Caco-2 (cell line): ENCODE data around the gene MLN. TPM values are rescaled to one million over a fixed set of nuclear protein-coding genes. Genes with fewer than 3 reads are reported as not detected.

Source experiments
- BruUV-seq: library from RNA; stranded (reverse); fragments of 400-500 nt; replicated peaks from 2 replicates; lab custom pipeline; 2021; lab: Mats Ljungman, UMichigan
- CTCF ChIA-PET: fragments of 300-600 bp; sonication (Branson Sonifier 250); formaldehyde crosslinking; loops from one replicate; lab custom pipeline; 2022; ENCODE audit warnings: antibody characterized with exemption; lab: Charles Lee
- POLR2A ChIA-PET: fragments of 300-600 bp; sonication (Branson Sonifier 250); formaldehyde crosslinking; loops from one replicate; lab custom pipeline; 2022; ENCODE audit warnings: antibody characterized with exemption; lab: Charles Lee
- DNase-seq, 2 experiments: peaks; one replicate each; pipeline versions ENCODE4 v3.0.0 to v3.0.0-alpha.2; 2020 to 2022
- H3K27me3 ChIP-seq: replicated peaks from 2 replicates; pipeline ENCODE4 v1.6.0; 2011; ENCODE audit warnings: low read length; ENCODE audit not compliant: control insufficient read depth, insufficient read depth
- H3K36me3 ChIP-seq: 2 replicates; pipeline ENCODE4 v1.5.1; 2011; ENCODE audit warnings: low read length; ENCODE audit not compliant: control insufficient read depth, insufficient read depth
- H3K4me1 ChIP-seq: fragments of 250-450 bp; sonication (Bioruptor Pico); 2 replicates; pipeline ENCODE4 v1.5.1; 2020; ENCODE audit warnings: mild to moderate bottlenecking
- H3K4me3 ChIP-seq: 2 replicates; pipeline ENCODE4 v1.5.1; 2011; ENCODE audit warnings: low read depth, mild to moderate bottlenecking, control low read depth, low read length
- H3K9me3 ChIP-seq: fragments of 250-450 bp; sonication (Bioruptor Pico); 2 replicates; pipeline ENCODE4 v1.5.1; 2020; ENCODE audit warnings: mild to moderate bottlenecking, moderate library complexity
- H3K27ac Mint-ChIP-seq: one replicate; pipeline ENCODE4 v1.8.0; 2022; ENCODE audit warnings: mixed read lengths; ENCODE audit not compliant: unreplicated experiment
- H3K27me3 Mint-ChIP-seq: one replicate; pipeline ENCODE4 v1.8.0; 2022; ENCODE audit warnings: mixed read lengths; ENCODE audit not compliant: insufficient read depth, unreplicated experiment
- H3K36me3 Mint-ChIP-seq: one replicate; pipeline ENCODE4 v1.8.0; 2022; ENCODE audit warnings: mild to moderate bottlenecking, mixed read lengths; ENCODE audit not compliant: insufficient read depth, unreplicated experiment
- H3K4me1 Mint-ChIP-seq: one replicate; pipeline ENCODE4 v1.8.0; 2022; ENCODE audit warnings: low read depth, mixed read lengths; ENCODE audit not compliant: unreplicated experiment
- H3K4me3 Mint-ChIP-seq: one replicate; pipeline ENCODE4 v1.8.0; 2022; ENCODE audit warnings: mild to moderate bottlenecking, moderate library complexity, mixed read lengths; ENCODE audit not compliant: unreplicated experiment
- H3K9me3 Mint-ChIP-seq: one replicate; pipeline ENCODE4 v1.8.0; 2022; ENCODE audit warnings: mixed read lengths; ENCODE audit not compliant: unreplicated experiment
- intact Hi-C: fragments of 100-400 bp; cut with micrococcal nuclease; formaldehyde crosslinking; loops from one replicate; pipeline ENCODE4 v1.10.0; 2022; ENCODE audit not compliant: unreplicated experiment
- total RNA-seq: library from RNA; stranded (reverse); gene quantifications from 2 replicates; pipeline ENCODE4 v1.2.3, GENCODE V29; 2022
- TF ChIP-seq, protein P1 (sequence below), 2 experiments: fragments of 200-600 bp in 1 of 2; IDR thresholded peaks; 1 replicate in 1 of 2; 2 replicates in 1 of 2; pipeline versions ENCODE4 v1.5.1 to v1.8.0; 2011 to 2022; ENCODE audit warnings: antibody characterized with exemption in 1 of 2, control low read depth in 1 of 2, inconsistent platforms in 1 of 2, low read depth in 1 of 2, low read length in 1 of 2, mild to moderate bottlenecking in 1 of 2, moderate library complexity in 1 of 2; ENCODE audit not compliant: insufficient read depth in 1 of 2, severe bottlenecking in 1 of 2, unreplicated experiment in 1 of 2

The MLN gene
- total RNA-seq, 1 experiment from 2014 or later: not detected

DNA sequence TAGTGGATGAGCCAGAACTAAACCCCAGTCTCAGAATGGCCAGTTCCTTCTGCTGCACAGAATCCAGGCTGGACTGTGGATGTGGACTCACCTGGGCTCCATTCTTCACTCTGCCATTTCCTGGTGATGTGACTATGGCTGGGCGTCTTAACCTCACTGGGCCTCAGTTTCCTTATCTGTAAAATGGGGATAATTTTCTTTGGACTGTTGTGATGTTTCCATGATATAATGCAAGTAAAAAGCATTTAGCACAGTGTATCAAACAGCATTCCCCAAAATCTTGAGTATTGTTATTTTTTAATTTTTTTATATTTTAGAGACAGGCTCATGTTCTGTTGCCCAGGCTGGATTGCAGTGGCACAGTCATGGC, 51.2 kb downstream of the MLN start:
- no peaks in the 10 kb centered on the region for H3K9me3 Mint-ChIP-seq
- TF ChIP-seq, protein P1, sequence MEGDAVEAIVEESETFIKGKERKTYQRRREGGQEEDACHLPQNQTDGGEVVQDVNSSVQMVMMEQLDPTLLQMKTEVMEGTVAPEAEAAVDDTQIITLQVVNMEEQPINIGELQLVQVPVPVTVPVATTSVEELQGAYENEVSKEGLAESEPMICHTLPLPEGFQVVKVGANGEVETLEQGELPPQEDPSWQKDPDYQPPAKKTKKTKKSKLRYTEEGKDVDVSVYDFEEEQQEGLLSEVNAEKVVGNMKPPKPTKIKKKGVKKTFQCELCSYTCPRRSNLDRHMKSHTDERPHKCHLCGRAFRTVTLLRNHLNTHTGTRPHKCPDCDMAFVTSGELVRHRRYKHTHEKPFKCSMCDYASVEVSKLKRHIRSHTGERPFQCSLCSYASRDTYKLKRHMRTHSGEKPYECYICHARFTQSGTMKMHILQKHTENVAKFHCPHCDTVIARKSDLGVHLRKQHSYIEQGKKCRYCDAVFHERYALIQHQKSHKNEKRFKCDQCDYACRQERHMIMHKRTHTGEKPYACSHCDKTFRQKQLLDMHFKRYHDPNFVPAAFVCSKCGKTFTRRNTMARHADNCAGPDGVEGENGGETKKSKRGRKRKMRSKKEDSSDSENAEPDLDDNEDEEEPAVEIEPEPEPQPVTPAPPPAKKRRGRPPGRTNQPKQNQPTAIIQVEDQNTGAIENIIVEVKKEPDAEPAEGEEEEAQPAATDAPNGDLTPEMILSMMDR (IDR thresholded peaks at IDR 0.05; ENCODE audit: insufficient read depth in 1 of 2, low read depth in 1 of 2, low read length in 1 of 2, severe bottlenecking in 1 of 2, unreplicated experiment in 1 of 2): no peak
- Histone ChIP-seq H3K4me3 (no peak overlapping the region), H3K4me1 (peaks cover 30% of the 10 kb centered on the region), H3K27me3 (no peaks in the 10 kb centered on the region), H3K36me3 (no peaks in the 10 kb centered on the region; the same call in 1 of the 2 replicates), H3K9me3 (no peaks in the 10 kb centered on the region)
- no peak overlapping the region for H3K27ac Mint-ChIP-seq
- peaks cover 12% of the 10 kb centered on the region for H3K36me3 Mint-ChIP-seq
- POLR2A ChIA-PET: no interaction called here
- CTCF ChIA-PET: interaction anchor here (1.0 to 2.2 kb wide), 2 partner anchors 27 to 41 kb away, joined by 3 to 18 read pairs; partner anchors contain the start of gene UQCC2
- peaks cover 32% of the 10 kb centered on the region for H3K4me1 Mint-ChIP-seq
- no peak for DNase-seq
- BruUV-seq: no TSS peak
- intact Hi-C loops: loop anchor here (1.0 kb wide), 2 partner anchors 8 to 10 kb away; no protein-coding TSS in a partner anchor
- H3K4me3 Mint-ChIP-seq: no peak overlapping the region
- no peaks in the 10 kb centered on the region for H3K27me3 Mint-ChIP-seq

DNA sequence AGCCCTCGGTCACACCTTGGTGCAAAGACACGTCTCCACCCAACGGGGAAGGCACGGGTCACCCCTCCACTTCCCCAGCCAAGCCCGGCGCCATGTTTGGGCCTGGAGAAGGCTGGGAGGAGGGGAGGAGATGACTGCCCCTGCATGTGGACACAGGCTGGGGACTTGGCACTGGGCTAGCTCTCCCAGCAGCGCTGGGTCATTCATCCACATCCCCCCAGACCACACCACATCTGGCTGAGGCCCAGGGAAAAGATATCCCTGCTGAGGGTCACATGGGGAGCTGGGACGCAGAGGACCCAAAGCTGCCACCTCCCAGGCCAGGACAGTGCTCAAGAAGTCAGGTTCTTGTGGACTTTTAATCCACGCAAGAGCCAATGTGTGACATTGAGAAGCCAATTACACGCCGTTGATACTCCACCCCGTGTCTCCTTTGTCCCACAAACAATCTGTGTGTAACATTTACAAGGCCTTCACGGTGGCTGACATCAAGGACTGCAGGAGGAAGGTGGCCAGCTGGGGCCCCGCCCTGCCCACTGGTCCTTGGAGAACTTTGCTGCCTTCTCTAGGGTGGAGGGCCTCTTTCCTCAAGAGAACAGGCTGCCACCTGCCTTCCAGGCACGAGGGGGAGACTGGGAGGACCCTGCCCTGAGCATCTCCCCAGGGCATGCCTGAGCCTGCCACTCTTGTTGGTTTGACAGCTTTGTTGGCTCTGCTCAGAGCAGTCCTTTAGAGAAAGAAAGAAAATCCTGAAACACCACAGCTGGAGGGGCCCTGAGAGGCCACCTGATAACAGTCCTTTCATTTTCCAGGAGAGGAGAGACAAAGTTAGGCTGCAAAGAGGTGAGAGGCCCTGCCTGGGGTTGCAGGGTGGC, 51.8 kb downstream of the MLN start:
- Mint-ChIP-seq H3K27ac (no peak overlapping the region), H3K36me3 (peaks cover 9% of the 10 kb centered on the region), H3K4me1 (peaks cover 33% of the 10 kb centered on the region), H3K9me3 (no peaks in the 10 kb centered on the region), H3K27me3 (peaks cover 3% of the 10 kb centered on the region), H3K4me3 (no peak overlapping the region)
- no peak overlapping the region for H3K4me3 ChIP-seq
- H3K9me3 ChIP-seq: no peaks in the 10 kb centered on the region
- peak; percentile 77 to 89 for DNase-seq
- H3K4me1 ChIP-seq: peaks cover 30% of the 10 kb centered on the region
- no TSS peak for BruUV-seq
- ChIA-PET CTCF (interaction anchor here (1.0 to 3.1 kb wide), 3 partner anchors 9 to 41 kb away, joined by 3 to 28 read pairs (median 18); partner anchors contain the start of gene UQCC2), POLR2A (interaction anchor here (1.0 kb wide), 1 partner anchor 41 kb away, joined by 6 read pairs; the partner anchor contains the start of gene UQCC2)
- H3K36me3 ChIP-seq: no peaks in the 10 kb centered on the region; the same call in 1 of the 2 replicates
- no peaks in the 10 kb centered on the region for H3K27me3 ChIP-seq
- intact Hi-C loops: loop anchor here (1.0 kb wide), 2 partner anchors 8 to 10 kb away; no protein-coding TSS in a partner anchor
- TF ChIP-seq, protein P1 (IDR thresholded peaks at IDR 0.05; ENCODE audit: insufficient read depth in 1 of 2, low read depth in 1 of 2, low read length in 1 of 2, severe bottlenecking in 1 of 2, unreplicated experiment in 1 of 2): peak in 1 of 2 experiments; percentile 28

DNA sequence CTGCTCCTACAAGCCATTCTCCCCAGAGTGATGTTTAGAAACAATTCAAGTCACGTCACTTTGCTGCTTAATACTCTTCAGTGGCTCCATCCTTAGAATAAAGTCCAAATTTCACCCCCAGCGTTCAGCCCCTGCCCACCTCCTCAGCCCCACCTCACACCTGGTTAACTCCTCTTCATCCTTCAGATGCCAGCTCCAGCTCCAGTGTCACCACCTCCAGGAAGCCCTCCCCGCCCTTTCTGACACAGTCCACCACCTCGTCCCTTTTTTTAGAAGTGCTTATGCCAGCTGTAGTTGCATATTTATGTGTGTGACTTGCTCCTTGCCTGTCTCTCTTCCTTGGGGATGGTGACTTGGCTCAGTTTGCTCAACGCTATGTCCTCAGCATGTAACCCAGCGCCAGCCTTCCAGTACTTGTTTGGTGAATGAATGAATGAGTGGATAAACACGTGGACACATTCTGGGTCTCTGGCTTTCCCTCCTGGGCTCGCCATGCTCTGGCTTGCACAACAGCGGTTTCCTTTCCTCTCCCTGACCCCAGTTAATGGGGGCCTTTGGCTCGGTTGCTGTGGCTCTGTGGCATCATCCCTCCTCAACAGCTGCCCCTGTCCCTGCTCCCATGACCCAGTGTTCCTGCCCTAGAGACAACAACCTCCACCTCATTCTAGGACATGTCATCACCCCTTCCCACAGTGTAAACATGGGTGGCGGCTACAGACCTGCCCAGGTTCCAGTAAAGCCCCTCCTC, 53.4 kb downstream of the MLN start:
- Mint-ChIP-seq H3K36me3 (no peaks in the 10 kb centered on the region), H3K4me3 (no peak overlapping the region), H3K9me3 (no peaks in the 10 kb centered on the region), H3K27ac (peak overlapping the region; percentile 40), H3K27me3 (peaks cover 3% of the 10 kb centered on the region), H3K4me1 (peaks cover 32% of the 10 kb centered on the region)
- H3K9me3 ChIP-seq: no peaks in the 10 kb centered on the region
- no peaks in the 10 kb centered on the region for H3K27me3 ChIP-seq
- no peak for DNase-seq
- CTCF ChIA-PET: interaction anchor here (0.6 to 3.1 kb wide), 4 partner anchors 11 to 433 kb away, joined by 3 to 28 read pairs (median 12); partner anchors contain the start of genes UQCC2 and ZBTB22
- no peak overlapping the region for H3K4me3 ChIP-seq
- TF ChIP-seq, protein P1 (IDR thresholded peaks at IDR 0.05; ENCODE audit: insufficient read depth in 1 of 2, low read depth in 1 of 2, low read length in 1 of 2, severe bottlenecking in 1 of 2, unreplicated experiment in 1 of 2): no peak
- intact Hi-C loops: no loop called here
- BruUV-seq: no TSS peak
- POLR2A ChIA-PET: no interaction called here
- H3K4me1 ChIP-seq: peaks cover 30% of the 10 kb centered on the region
- no peaks in the 10 kb centered on the region for H3K36me3 ChIP-seq
